NCI-H526 treated with DMSO at 0.1 percent for 48 hours (cell line): ENCODE data around the gene TRDN.
A peak's percentile ranks its signal among the peaks of the same experiment; 100 is the strongest.
"Not testable (repeated sequence)": the region's sequence is repeated elsewhere in the genome, so short reads cannot be mapped to it uniquely, and the experiment has no call there.

Experiments used
- DNase-seq: peaks from one replicate; lab custom pipeline; 2025; lab: John Stamatoyannopoulos, UW

The TRDN gene

DNA sequence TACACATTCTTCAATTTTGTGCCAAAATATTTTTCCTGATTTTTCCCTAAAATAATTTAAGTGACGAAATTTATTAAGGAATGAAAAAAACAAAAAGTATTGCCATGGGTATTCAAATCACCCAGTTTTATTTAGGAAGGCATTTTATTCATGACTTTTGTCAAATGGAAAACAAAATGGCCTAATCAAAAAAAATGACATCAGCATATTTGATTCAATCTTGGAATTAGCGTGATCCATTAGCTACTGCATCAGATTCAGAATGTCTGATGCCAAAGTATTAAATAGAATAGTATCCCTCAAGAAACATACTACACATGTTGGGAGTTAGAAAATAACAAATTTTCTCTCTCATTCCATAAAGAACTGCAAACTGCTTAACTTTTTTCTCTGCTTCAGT lies 129.2 kb downstream of the TRDN start:
- DNase-seq, result no peak

GRCh38 chr6:123503619-123504018 lies 133.1 kb downstream of the TRDN start:
- DNase-seq, result no peak

DNA sequence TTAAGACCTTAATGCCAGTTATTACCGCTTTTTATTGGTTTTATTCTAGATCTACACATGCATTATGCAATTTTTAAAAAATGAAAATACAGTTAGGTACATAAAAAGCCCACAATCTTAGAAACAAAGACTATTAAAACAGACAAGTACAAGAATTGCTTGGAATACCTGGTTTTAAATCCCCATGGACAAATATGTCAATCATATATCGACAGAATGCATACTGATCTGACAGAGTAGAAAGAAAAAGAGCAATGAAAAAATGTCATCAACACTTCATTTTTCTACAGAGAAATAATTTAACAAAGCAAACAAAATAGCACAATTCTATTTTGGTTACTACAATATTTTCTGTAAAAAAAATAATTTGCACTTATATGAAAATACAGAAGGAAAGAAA lies 139.7 kb downstream of the TRDN start:
- no peak for DNase-seq

DNA sequence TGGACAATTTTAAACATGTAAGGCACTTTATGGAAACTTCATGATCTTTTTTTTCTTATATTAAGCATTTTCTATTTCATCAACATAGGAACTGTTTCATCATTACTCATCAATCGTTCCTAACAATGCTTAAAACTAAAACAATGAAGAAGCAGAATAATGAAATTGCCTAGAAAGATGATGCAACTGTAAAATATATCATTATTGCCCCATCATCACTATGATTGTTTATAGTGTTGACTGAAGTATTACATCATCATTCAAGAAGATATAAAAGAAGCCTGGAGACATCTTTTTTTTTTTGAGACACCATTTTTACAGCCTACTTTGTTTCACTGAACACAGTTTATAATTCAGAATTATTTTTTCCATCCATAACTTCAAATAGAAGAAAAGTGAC lies 147.2 kb downstream of the TRDN start:
- no peak for DNase-seq

- no peak for DNase-seq
Measured at GRCh38 chr6:123480986-123481385, 155.8 kb downstream of the TRDN start.

GRCh38 chr6:123472025-123472702 lies 164.6 kb downstream of the TRDN start:
- DNase-seq, result not testable (repeated sequence)

GRCh38 chr6:123467392-123467791 lies 169.4 kb downstream of the TRDN start:
- no peak for DNase-seq

- no peak for DNase-seq
Measured at GRCh38 chr6:123462152-123462551, 174.6 kb downstream of the TRDN start.

DNA sequence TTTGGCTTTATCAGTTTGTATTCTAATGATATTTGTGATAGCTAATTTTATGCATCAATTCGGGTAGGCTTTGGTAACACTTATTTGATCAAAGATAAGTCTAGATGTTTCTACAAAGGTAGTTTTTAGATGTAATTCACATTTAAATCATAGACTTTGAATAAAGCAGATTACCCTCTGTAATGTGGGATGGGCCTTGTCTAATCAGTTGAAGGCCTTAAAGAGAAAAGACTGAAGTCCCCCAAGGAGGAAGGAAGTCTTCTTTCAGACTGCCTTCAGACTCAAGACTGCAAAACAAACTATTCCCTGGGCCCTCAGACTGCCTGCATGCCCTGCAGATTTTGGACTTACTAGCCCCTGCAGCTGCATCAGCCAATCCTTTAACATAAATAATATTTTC lies 178.5 kb downstream of the TRDN start:
- DNase-seq, result no peak

DNA sequence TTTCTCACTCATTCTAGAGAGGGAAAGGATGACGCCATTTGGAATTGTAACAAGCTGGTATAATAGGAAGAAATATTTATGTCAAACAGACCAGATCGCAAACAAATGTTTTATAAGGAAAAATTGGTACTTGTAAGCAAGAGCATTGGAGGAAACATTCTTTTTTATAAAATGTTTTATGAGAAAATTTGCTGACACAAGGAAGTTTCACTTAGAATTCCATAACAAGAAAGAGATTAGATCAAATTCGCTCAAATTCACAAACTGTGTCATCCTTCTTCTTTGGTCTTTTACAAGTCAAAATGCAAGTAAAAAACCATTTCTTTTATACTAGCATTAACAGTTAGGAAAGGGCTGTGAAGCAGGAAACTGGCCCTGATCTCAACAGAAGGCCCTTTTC lies 179.9 kb downstream of the TRDN start:
- no peak for DNase-seq

DNA sequence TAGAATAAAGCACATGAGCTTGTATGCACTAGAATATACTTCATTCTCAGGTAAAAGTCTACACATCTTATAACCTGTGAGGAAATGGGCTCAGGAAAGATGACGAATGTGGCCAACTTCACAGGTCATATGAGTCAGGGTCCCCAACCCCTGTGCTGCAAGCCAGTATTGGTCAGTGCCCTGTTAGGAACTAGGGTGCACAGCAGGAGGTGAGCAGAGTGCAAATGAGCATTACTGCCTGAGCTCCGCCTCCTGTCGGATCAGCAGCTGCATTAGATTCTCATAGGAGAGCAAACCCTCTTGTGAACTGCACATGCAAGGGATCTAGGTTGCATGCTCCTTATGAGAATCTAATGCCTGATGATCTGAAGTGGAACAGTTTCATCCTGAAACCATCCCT lies 182.3 kb downstream of the TRDN start:
- no peak for DNase-seq

DNA sequence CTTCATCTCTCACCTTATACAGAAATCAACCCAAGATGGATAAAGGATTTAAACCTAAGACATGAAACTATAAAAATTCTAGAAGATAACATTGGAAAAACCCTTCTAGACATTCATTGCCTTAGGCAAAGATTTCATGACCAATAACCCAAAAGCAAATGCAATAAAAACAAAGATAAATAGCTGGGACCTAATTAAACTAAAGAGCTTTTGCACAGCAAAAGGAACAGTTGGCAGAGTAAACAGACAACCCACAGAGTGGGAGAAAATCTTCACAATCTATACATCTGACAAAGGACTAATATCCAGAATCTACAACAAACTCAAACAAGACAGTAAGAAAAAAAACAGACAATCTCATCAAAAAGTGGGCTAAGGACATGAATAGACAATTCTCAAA lies 183.7 kb downstream of the TRDN start:
- DNase-seq, result peak; percentile 37

- no peak for DNase-seq
Measured at GRCh38 chr6:123448306-123448884, 188.4 kb downstream of the TRDN start.

- DNase-seq, result no peak
Measured at GRCh38 chr6:123447315-123447937, 189.3 kb downstream of the TRDN start.

GRCh38 chr6:123439371-123439770 lies 197.4 kb downstream of the TRDN start:
- no peak for DNase-seq

GRCh38 chr6:123434186-123434585 lies 202.6 kb downstream of the TRDN start:
- no peak for DNase-seq

GRCh38 chr6:123430970-123431369 lies 205.8 kb downstream of the TRDN start:
- no peak for DNase-seq

GRCh38 chr6:123427008-123427407 lies 209.7 kb downstream of the TRDN start:
- DNase-seq, result no peak

DNA sequence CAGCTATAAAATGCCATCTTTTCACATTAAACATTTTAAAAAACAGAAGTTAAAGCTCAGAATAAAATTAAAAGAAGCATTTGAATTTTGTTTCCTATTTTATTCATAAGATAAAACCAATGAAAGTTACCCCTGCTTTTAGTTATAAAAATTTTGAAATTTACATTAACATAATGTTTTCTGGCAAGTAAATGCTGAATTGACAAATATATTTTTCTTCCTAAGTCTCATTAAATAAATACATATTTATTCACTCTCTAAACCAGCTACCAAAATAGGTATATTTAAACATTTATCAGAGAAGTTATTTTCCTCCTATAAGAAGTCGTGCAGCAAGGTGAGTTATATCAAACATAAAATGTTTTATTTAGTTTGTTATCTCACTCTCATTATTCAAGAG lies 213.6 kb downstream of the TRDN start:
- DNase-seq, result no peak

DNA sequence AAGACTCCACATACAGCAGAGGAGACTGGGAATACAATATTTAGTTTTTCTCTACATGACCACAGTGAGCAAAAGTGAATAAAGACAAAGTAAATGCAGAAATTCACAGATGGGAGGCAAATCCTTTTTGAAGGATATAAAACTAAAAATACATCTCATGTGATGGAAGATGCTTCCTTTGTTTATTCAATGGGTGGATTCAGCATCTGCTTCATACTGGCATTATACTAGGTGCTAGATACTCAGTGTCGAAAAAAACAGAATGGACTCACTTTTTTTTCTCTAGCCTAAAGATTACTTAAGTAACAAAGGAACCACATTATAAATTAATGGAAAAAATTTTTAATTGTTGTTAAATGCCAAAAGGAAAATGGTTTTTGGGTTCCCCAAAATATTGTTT lies 216.2 kb downstream of the TRDN start:
- DNase-seq, result no peak

DNA sequence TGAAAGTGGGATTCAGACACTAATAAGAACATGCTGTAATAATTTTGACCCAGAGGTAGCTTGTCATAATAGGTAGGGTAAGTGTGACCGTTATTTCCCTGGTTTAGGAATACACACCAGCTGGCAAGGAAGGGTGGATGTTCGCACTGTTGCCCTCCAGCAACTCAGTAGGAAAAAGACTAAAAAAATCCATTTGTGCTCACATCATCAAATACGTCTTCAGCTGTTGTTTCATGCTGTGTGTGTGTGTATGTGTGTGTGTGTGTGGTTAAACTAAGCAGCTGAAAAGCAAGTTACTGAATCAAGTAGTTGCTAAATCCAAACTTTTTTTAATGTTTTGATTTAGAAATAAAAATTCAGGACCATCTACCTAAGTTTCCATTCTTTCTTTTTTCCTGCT lies 218.7 kb downstream of the TRDN start:
- no peak for DNase-seq

GRCh38 chr6:123417535-123417934 lies 219.2 kb downstream of the TRDN start:
- DNase-seq, result no peak

GRCh38 chr6:123415844-123416468 lies 220.8 kb downstream of the TRDN start:
- peak; percentile 41 for DNase-seq
